B cell (primary cell): Measurements from ENCODE around the gene RFX4. TPM values are rescaled to one million over a fixed set of nuclear protein-coding genes. Genes with fewer than 3 reads are reported as not detected.

Experiments
- ATAC-seq: fragments of 200-7000 bp; cut with Tn5 transposase; one replicate; pipeline ENCODE4 v1.10.0; 2021; ENCODE audit warnings: low read depth, mild to moderate bottlenecking, moderate number of reproducible peaks, moderate library complexity
- CTCF ChIA-PET: fragments of 350-600 bp; sonication (Branson Sonifier 250); formaldehyde crosslinking; loops from one replicate; lab custom pipeline; 2021; ENCODE audit warnings: antibody characterized with exemption, inconsistent platforms; lab: Charles Lee
- POLR2A ChIA-PET: fragments of 350-600 bp; sonication (Branson Sonifier 250); formaldehyde crosslinking; loops from one replicate; lab custom pipeline; 2021; ENCODE audit warnings: antibody characterized with exemption; lab: Charles Lee
- DNase-seq: peaks from one replicate; pipeline ENCODE4 v3.0.0; 2013
- H2AFZ ChIP-seq: 2 replicates; pipeline ENCODE4 v1.6.1; 2012; ENCODE audit warnings: mild to moderate bottlenecking, low read depth, low read length; ENCODE audit not compliant: insufficient read depth, poor library complexity, severe bottlenecking
- H3K27ac ChIP-seq, 2 donors: 1 replicate in 1 of 2; 2 replicates in 1 of 2; pipeline ENCODE4 v1.5.1; 2012 to 2013; ENCODE audit warnings: low read length in 2 of 2, mild to moderate bottlenecking in 2 of 2, moderate library complexity in 1 of 2
- H3K27me3 ChIP-seq, 4 experiments: fragments of 200-600 bp in 1 of 4; sonication (generic) in 1 of 4; replicated peaks in 1 of 4; 1 replicate in 2 of 4; 2 replicates in 2 of 4; pipeline versions ENCODE4 v1.6.1 to v1.7.0; 2013 to 2016; ENCODE audit warnings: low read length in 3 of 4, mild to moderate bottlenecking in 2 of 4, mixed read lengths in 1 of 4, moderate library complexity in 1 of 4; ENCODE audit not compliant: insufficient read depth in 4 of 4, control insufficient read depth in 3 of 4; ENCODE audit errors: control extremely low read depth in 1 of 4
- H3K36me3 ChIP-seq, 2 experiments: replicated peaks in 1 of 2; 1 replicate in 1 of 2; 2 replicates in 1 of 2; pipeline versions ENCODE4 v1.6.1 to v1.7.1; 2013; ENCODE audit warnings: low read length in 1 of 2; ENCODE audit not compliant: insufficient read depth in 2 of 2, control insufficient read depth in 1 of 2; ENCODE audit errors: control extremely low read depth in 1 of 2, extremely low read depth in 1 of 2
- H3K4me1 ChIP-seq, 2 donors: fragments of 200-600 bp in 1 of 2; sonication (generic) in 1 of 2; 1 replicate in 1 of 2; 2 replicates in 1 of 2; pipeline versions ENCODE4 v1.5.1 to v1.6.1; 2013 to 2017; ENCODE audit warnings: low read length in 2 of 2; ENCODE audit not compliant: control insufficient read depth in 2 of 2, insufficient read depth in 2 of 2
- H3K4me2 ChIP-seq: replicated peaks from 2 replicates; pipeline ENCODE3; 2012; ENCODE audit warnings: mild to moderate bottlenecking, low read depth, low read length; ENCODE audit not compliant: poor library complexity, severe bottlenecking
- H3K4me3 ChIP-seq, 5 experiments: fragments of 200-600 bp in 1 of 5; sonication (generic) in 1 of 5; 1 replicate in 3 of 5; 2 replicates in 2 of 5; pipeline versions ENCODE4 v1.5.1 to v1.7.0; 2011 to 2016; ENCODE audit warnings: low read length in 4 of 5, mild to moderate bottlenecking in 4 of 5, low read depth in 2 of 5, control low read depth in 1 of 5, moderate library complexity in 1 of 5; ENCODE audit not compliant: insufficient read depth in 1 of 5; ENCODE audit errors: control extremely low read depth in 1 of 5, extremely low read depth in 1 of 5
- H3K79me2 ChIP-seq: fragments of 200-600 bp; sonication (generic); one replicate; pipeline ENCODE4 v1.6.0; 2016; ENCODE audit warnings: low read length; ENCODE audit not compliant: control insufficient read depth, insufficient read depth
- H3K9ac ChIP-seq: fragments of 200-600 bp; sonication (generic); 2 replicates; pipeline ENCODE4 v1.6.1; 2017; ENCODE audit warnings: mild to moderate bottlenecking, low read length, moderate library complexity
- H3K9me3 ChIP-seq, 3 donors: one replicate each; pipeline versions ENCODE4 v1.6.1 to v1.7.1; 2013; ENCODE audit warnings: low read length in 2 of 3; ENCODE audit not compliant: control insufficient read depth in 2 of 3, insufficient read depth in 1 of 3; ENCODE audit errors: control extremely low read depth in 1 of 3
- H4K20me1 ChIP-seq: 2 replicates; pipeline ENCODE4 v1.6.0; 2012; ENCODE audit warnings: mild to moderate bottlenecking, low read length; ENCODE audit not compliant: insufficient read depth, control insufficient read depth, poor library complexity, severe bottlenecking
- H3K27ac Mint-ChIP-seq: one replicate; pipeline ENCODE4 v1.8.0; 2021; ENCODE audit warnings: mixed read lengths
- H3K27me3 Mint-ChIP-seq: one replicate; pipeline ENCODE4 v1.8.0; 2021; ENCODE audit warnings: mixed read lengths
- H3K4me1 Mint-ChIP-seq: one replicate; pipeline ENCODE4 v1.8.0; 2021; ENCODE audit warnings: mixed read lengths
- H3K4me3 Mint-ChIP-seq: one replicate; pipeline ENCODE4 v1.8.0; 2021; ENCODE audit warnings: mixed read lengths
- H3K9me3 Mint-ChIP-seq: one replicate; pipeline ENCODE4 v1.8.0; 2022; ENCODE audit warnings: mixed read lengths; ENCODE audit not compliant: insufficient read depth
- EZH2 ChIP-seq: IDR thresholded peaks from 2 replicates; pipeline ENCODE4 v1.6.1; 2012; ENCODE audit warnings: borderline replicate concordance, low read depth, mild to moderate bottlenecking, moderate library complexity, low read length; ENCODE audit not compliant: insufficient read depth, poor library complexity, severe bottlenecking
- WGBS: methylation state at CpG from one replicate; pipeline ENCODE4 v1.1.5; 2013; ENCODE audit warnings: missing lambda C conversion rate; ENCODE audit not compliant: insufficient coverage; 5-methylcytosine and 5-hydroxymethylcytosine counted together
- intact Hi-C: fragments of 100-400 bp; cut with micrococcal nuclease; formaldehyde crosslinking; loops from one replicate; pipeline ENCODE4 v1.10.0; 2022
- polyA plus RNA-seq: library from polyadenylated mRNA; depleted of rRNA; stranded (reverse); fragments of >200 nt; gene quantifications from 2 replicates; pipeline ENCODE4 v1.2.3, GENCODE V29; 2012
- total RNA-seq, 2 donors: library from RNA; stranded (reverse); fragments of 120-200 nt in 1 of 2; gene quantifications; 1 replicate in 1 of 2; 2 replicates in 1 of 2; pipeline versions ENCODE4 v1.2.3 to v1.2.4, GENCODE V29; 2013 to 2022
- TF ChIP-seq, protein P1 (sequence below): fragments of 200-600 bp; IDR thresholded peaks from one replicate; pipeline ENCODE4 v1.8.0; 2022; ENCODE audit warnings: antibody characterized with exemption, mild to moderate bottlenecking

RFX4 gene
- total and polyA plus RNA-seq, 2 donors (not counting 1 experiment from before 2014, with no cell fraction given) = not detected

DNA sequence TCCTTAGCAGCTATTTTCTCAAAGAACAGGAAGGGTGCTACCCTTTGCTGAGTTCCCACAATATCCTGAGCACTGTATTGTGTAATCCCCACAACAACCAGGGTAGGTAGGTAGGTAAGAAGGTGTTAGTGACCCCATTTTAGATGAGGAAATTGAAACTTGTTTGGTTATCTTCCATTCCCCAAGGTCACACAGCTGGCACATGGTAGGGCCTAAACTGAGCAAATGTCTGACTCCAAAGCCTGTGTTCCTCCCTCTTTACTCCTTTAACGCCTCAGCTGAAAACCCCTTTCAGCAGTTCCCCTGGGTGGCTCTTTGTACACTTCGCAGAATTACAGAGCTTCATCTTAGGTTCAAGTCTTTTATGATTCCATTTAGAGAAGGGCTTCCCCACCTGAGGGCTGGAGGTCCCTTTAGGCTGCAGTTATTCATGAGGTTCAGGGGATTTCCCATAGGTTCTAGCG, 165.2 kb downstream of the RFX4 start:
- H3K4me3 Mint-ChIP-seq = no peak overlapping the region

GRCh38 chr12:106750524-106750923, 167.7 kb downstream of the RFX4 start:
- ChIA-PET POLR2A (interaction anchor here (0.7 kb wide), 1 partner anchor 10 kb away, joined by 3 read pairs; no protein-coding TSS in a partner anchor), CTCF (no interaction called here)
- Mint-ChIP-seq H3K9me3 (peaks cover 2% of the 10 kb centered on the region), H3K4me1 (peaks cover 30% of the 10 kb centered on the region), H3K4me3 (no peak overlapping the region), H3K27me3 (peaks cover 1% of the 10 kb centered on the region), H3K27ac (no peak overlapping the region)
- Histone ChIP-seq H4K20me1 (no peaks in the 10 kb centered on the region), H3K9ac (no peak overlapping the region), H3K4me1 (peaks cover 18 to 29% of the 10 kb centered on the region in 2 donors), H3K79me2 (no peaks in the 10 kb centered on the region), H3K4me2 (no peak overlapping the region), H3K27ac (no peak overlapping the region), H3K36me3 (no peaks in the 10 kb centered on the region), H3K9me3 (peaks cover 0 to 10% (median 0%) of the 10 kb centered on the region in 3 donors), H2AFZ (no peak overlapping the region), H3K27me3 (peaks cover 0 to 5% (median 2%) of the 10 kb centered on the region in 4 experiments), H3K4me3 (no peak overlapping the region)
- DNase-seq = no peak
- intact Hi-C loops = no loop called here
- no peak for ATAC-seq
- TF ChIP-seq, protein P1, sequence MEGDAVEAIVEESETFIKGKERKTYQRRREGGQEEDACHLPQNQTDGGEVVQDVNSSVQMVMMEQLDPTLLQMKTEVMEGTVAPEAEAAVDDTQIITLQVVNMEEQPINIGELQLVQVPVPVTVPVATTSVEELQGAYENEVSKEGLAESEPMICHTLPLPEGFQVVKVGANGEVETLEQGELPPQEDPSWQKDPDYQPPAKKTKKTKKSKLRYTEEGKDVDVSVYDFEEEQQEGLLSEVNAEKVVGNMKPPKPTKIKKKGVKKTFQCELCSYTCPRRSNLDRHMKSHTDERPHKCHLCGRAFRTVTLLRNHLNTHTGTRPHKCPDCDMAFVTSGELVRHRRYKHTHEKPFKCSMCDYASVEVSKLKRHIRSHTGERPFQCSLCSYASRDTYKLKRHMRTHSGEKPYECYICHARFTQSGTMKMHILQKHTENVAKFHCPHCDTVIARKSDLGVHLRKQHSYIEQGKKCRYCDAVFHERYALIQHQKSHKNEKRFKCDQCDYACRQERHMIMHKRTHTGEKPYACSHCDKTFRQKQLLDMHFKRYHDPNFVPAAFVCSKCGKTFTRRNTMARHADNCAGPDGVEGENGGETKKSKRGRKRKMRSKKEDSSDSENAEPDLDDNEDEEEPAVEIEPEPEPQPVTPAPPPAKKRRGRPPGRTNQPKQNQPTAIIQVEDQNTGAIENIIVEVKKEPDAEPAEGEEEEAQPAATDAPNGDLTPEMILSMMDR = no peak
- no peak for TF ChIP-seq EZH2
- WGBS = 100% methylated on average over 1 of the region's 3 CpGs

More for the DNA sequence above, 165.2 kb downstream of the RFX4 start:
- DNase-seq (peak; percentile 44), ATAC-seq (no peak)
- H3K4me3 ChIP-seq = no peak overlapping the region
- intact Hi-C loops = no loop called here
- peaks cover 0 to 6% (median 0%) of the 10 kb centered on the region in 3 donors for H3K9me3 ChIP-seq
- TF ChIP-seq, protein P1 = no peak
- no peak for TF ChIP-seq EZH2
- no peak overlapping the region for H3K27ac ChIP-seq
- Mint-ChIP-seq H3K4me1 (peaks cover 15% of the 10 kb centered on the region), H3K9me3 (peaks cover 2% of the 10 kb centered on the region), H3K27ac (peak overlapping the region; percentile 37), H3K27me3 (peaks cover 26% of the 10 kb centered on the region)
- no peaks in the 10 kb centered on the region for H3K36me3 ChIP-seq
- H3K27me3 ChIP-seq = peaks cover 0 to 8% (median 7%) of the 10 kb centered on the region in 4 experiments
- no peak overlapping the region for H3K9ac ChIP-seq
- H3K79me2 ChIP-seq = no peaks in the 10 kb centered on the region
- no peaks in the 10 kb centered on the region for H4K20me1 ChIP-seq
- H3K4me2 ChIP-seq = peak overlapping the region; percentile 19
- POLR2A ChIA-PET = interaction anchor here (0.7 kb wide), 1 partner anchor 11 kb away, joined by 3 read pairs; no protein-coding TSS in a partner anchor
- CTCF ChIA-PET = interaction anchor here (0.6 kb wide), 1 partner anchor 403 kb away, joined by 3 read pairs; no protein-coding TSS in a partner anchor
- WGBS = 20% methylated on average over 1 of the region's 3 CpGs
- peak overlapping the region; percentile 47 for H2AFZ ChIP-seq
- peaks cover 5 to 16% of the 10 kb centered on the region in 2 donors for H3K4me1 ChIP-seq
